GM21390 (cell line): Measurements from ENCODE around the gene PPP1R1C.

ENCODE experiments used
- ATAC-seq: cut with Tn5 transposase; IDR thresholded peaks from one replicate; pipeline ENCODE4 v1.9.1; 2021; ENCODE audit not compliant: unreplicated experiment

Gene PPP1R1C

DNA sequence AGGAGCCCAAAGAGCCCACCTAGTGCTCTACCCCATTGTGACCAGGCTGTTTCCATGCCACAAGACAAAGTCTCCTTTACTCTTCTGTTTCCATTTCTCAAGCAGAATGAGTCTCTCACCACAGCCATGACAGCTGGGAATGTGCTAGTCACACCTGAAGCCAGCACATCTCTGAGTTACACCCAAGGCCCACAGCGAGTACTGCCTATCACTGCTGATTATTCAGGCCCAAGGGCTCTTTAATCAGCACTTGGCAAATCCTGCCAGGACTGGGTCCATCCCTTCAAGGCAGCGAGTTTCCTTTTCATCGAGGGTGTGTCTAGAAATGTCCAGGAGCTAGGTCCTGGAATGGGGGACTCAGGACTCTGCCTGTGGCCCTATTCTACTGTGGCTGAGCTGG, 14.6 kb upstream of the PPP1R1C start:
- ATAC-seq: no peak

DNA sequence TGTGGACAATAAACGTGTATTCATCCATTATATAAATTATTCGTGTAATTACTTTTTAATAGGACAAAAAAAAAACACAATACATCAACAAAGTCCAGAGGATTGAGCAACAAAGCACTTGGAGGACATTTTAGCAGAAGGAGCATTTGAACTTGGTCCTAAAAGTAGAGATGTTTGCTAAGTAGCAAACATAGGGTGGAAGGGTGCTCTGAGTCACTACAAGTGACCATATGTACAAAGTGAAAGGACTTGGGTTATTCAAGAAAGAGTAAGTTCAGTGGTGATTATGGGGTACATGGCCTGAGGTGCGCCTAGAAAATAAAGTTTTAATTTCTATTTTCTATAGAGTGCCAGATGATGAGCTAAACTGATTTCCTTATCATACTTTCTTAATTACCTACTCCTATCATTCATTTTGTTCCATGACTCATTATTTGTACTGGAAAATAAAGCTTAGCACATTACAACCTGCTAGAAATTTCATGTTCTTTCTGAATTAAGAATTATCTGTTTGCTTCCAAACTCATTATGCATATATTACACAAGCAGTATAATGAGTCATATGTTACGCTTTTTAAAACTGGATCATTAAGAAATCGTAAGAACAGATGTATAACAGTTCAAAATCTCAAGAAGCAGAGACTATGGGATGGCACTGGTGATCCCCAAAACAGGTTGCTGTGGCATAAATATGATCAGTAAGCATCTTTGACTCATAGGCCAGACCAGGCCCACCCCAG, 13.1 kb upstream of the PPP1R1C start:
- ATAC-seq: no peak

DNA sequence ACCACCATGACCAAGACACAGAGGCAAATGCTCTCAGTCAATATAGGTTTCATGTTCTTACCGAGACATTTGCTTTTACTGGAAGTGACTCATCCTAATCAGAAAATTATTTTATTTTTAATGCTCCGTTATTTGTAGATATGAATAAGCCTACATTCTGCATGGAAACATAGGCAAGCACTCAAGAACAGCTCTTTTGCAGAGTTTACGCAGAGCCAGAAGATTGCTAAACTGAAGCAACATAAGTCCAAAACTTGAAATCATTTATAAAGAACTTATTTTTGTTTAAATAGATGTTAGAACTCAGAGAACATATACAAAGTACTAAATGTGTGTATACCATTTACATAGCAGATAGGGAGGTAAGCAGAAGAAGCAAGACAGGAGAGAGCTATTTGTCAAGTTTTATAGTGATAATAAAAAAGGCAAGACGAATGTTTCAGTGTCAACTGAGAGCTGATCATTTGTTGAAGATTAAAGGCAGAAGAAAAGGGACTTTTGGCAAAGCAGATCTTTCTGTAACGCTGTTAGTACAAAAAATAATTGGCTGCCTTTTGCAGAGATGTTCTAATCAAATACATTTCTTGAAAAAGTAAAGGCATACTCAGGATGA, 12.4 kb upstream of the PPP1R1C start:
- ATAC-seq: no peak

DNA sequence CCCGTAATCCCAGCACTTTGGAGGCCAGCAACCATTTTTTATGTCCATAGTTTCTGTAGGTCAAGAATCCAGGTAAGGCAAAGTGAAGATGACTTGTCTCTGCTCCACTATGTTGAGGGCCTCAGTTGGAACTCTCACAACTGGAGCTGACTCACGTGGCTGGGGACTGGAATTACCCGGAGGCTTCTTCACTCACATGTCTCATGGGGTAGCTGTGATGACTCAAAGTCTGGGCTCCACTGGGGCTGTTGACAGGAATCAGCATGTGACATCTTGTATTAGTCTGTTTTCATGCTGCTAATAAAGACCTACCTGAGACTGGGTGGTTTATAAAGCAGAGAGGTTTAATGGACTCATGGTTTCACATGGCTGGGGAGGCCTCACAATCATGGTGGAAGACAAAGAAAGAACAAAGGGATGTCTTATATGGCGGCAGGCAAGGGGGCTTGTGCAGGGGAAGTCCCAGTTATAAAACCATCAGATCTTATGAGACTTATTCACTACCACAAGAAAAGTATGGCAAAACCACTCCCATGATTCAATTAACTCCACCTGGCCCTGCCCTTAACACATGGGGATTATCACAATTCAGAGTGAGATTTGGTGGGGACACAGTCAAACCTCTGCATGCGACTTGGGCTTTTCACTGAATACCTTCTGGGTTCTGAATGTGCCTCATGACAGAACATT, 7.8 kb upstream of the PPP1R1C start:
- no peak for ATAC-seq

DNA sequence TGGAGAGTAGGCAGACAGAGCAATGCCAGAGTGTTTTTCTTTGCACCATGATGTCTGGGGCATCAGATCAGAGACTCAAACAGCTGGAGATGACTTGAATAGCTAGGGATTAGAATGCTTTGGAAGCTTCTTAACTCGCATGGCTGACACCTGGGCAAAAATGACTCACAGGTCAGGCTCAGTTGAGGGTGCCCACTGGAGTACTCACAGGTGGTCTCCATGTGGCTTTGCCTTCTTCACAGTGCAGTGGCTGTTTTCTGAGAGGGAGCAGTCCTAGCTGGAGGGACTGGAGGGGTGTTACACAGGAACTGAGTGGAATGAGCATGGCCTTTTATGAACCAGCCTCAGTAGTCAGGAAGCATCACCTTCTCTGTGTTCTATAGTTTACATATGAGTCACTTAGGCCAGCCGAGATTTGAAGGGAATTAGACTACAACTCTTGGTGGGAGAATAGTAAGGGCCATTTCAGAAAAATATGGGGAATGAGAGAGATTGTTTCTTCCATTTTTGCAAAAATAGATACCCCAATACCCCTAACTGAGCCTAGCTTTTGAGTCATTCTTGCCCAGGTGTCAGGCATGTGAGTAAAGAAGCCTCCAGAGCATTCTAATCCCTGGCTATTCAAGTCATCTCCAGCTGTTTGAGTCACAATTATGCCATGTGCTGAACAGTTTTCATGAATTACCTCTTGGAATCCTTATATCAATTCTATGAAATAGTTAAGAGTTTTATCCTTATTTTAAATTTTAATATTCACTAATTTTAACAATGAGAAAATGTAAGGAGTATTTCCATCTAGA, 7.1 kb upstream of the PPP1R1C start:
- ATAC-seq: no peak

DNA sequence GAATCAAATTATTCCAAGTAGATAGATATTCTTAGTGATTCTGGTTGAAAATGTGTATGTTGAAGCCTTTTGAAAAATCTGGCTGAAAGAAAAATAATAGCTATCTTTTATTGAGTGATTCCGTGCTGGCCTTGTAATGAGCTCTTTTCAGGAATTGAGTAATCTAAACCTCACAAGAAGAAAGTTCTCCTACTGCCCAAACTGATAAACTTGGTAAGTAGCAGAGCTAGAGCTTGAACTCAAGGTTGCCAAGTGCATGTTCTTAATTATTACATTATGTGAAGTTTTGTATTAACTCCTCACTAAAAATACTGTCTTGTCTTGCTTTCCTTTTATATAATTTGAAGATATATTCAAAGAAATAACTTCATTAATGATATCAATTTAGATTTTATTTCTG, 1.6 kb upstream of the PPP1R1C start:
- ATAC-seq: no peak

DNA sequence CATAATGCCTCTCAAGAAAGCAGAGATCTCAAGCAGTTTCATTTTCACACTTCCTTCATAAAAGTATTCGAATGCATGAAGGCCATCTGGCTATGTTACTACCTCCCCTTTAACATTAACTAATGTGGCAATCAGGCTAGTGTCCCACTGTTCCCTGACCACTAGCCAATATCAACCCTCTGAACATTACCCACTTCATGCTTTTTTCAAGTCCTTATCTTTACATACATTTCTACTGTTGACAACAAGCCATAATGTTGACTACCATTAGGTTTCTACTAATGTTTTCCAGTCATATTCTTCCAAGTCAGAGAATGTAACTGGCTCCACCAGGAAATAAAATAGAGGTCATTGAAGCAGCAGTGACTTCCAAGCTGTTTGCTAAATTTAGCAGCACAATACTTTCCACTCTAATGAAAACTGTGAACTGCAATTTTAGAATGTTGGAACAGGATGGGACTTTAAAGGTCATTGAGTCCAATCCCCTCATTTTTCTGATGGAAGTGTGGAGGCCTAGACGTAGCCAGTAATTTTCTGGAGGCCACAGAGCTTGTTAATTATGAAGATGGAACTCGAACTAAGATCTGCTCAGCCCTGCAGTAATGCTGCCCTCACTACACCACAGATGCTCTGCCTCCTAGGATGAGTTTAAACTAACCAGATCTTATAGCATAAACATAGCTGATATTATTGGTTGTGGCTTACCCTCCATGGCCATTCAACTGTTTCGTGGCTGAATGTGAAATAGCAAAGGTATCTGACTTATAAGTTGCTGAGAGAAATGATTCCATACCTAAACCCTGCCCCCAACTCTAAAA, 630 bp upstream of the PPP1R1C start:
- peak; percentile 53 for ATAC-seq

DNA sequence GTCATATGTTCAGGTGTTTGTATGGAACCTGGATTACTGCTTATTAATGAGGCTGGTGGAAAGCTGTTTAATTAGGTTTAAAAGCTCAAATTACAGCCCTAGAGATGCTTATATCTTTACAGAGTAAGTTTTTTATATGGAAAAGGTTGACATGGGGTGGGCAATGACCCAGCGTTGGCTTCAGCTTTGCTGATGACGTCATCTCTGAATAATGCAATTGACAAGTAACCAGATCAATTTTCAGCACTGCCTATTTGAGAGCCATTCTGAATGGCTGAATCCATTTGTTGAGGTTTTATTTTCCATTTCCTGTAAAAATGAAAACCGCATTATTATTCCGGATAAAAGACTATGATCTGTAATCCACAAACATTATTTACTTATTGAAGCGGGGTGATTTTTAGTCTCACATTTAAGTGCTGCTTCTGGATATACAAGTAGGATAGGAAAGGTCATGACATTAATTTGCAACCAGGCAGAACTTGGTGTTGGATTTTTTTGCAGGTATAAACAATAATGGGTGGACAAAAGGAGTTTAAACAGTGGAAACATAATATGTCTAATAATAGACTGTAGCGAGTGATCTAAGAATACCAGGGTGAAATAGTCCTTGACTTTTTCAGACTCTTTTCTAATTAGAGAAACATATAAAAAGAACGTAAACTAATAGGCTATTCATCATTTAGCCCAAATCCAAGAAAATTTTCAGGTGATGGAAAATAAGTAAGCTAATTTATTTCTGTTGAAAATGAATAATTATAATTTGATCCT, 2.7 kb downstream of the PPP1R1C start:
- no peak for ATAC-seq

DNA sequence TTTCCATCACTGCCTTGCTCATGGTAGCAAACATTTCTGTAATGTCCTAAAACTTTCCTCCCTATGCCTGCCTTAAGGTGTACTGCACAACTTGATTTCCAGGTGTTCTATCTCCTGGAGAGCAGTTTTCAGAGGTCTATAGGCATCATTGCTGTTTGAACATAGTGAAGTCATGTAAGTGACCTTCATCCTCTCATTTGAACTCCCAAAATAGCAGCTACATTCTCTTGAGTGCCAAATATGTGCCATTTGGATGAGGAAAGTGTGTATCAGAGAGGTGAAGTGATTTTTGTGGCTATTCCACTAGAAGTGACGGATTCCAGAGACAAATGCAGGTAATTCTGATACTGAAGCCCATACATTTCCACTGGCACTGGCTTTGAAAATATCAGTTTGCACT, 3.4 kb downstream of the PPP1R1C start:
- no peak for ATAC-seq

DNA sequence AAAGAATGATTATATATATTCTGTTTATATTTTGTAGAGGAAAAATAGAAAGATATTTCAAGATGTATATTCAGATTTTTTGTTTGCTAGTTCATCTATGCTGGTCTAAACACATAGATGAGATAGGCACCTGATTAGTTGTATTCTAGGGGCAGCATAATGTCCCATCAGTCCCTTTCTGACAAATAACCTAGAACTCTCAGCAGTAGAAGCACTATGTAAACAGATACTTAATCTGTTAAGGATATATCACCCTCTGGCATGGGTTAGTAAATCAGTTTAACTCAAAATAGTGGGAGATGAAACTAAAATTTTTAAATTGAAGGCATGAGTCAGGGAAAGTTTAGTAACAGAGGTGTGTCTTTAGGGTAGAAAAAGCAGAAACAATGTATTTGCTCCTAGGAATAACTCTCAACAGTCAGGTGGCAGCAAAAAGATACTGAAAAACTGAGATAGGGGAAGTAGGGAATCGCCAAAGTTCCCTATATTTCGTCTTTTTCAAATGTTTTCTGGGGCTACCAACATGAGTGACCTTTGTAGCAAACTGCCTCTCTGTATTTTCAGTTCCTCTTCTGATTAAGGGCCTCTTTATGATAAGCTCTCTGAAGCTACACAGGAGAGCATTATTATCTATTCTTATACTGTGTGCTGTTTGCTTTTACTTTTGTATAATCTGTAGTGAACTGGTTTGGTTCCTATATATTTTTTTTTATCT, 5.7 kb downstream of the PPP1R1C start:
- peak; percentile 96 for ATAC-seq

DNA sequence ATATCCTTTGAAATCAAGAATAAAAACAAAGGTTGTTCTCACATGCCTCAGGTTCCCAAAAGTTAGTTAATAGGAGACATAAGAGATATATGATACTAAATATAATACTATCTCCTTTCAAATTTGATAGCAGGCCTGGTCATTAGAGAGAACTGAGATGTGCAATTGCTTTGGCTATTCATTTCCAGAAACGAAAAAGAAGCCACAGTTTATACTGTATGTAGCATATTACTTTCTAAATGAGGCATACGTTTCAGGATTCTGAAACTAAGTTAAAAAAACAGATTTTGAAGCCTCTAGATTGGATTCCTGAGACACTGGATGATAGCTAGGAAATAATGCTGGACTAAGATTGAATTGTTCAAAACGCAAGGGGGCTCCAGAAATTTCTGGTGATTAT, 7.1 kb downstream of the PPP1R1C start:
- ATAC-seq: peak; percentile 85

DNA sequence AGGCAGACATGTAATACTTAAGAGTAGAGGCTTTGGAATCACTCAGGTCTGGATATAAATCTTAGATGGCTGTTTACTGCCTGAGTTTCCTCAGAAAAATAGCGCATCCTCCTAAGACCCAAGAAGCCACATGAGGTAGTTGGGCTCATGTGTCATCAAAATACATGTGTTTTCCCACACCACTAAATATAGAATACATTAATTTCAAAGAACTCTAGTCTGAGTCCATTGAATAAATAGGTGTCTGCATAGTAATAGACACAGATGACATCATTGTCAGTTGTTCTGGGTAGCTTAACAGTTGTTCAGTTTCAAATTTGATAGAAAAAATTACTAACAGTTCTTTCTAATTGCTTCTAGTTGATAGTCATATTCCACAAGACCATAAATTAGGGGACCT, 9.6 kb downstream of the PPP1R1C start:
- ATAC-seq: no peak

DNA sequence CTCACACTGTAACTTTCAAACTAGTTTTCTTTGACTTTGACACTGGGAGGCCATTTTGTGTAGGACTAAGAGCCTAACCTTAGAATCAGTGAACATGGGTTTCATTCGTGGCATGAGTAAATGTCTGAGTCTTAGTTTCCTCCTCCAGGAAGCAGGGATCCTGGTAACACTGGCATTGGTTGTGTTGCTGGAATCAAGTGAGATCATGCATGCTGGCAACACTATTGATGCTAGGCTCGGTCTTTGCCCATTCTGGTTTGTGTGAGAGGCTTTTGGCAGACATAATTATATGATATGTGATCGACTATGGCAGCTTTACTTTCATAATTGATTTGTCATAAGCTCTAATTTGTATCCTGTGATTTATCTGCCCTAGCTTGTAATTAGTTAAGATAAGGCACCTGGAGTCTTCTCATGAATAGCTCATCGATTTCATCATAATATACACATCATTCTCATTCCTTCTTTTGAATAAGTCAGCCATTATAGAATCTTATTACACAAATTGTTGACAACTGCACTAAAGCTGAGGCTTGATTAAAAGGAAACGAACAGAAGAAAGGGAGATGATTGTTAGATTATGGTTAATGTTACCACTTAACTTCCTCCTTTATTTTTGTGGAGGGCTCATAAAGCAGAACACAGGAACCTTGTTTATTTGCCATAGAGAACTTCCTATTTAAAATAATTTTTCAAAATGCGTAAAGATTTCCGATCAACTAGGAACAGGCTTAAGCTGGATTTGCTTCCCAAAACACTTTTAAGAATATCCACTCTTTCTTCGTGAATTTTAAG, 12.6 kb downstream of the PPP1R1C start:
- no peak for ATAC-seq

DNA sequence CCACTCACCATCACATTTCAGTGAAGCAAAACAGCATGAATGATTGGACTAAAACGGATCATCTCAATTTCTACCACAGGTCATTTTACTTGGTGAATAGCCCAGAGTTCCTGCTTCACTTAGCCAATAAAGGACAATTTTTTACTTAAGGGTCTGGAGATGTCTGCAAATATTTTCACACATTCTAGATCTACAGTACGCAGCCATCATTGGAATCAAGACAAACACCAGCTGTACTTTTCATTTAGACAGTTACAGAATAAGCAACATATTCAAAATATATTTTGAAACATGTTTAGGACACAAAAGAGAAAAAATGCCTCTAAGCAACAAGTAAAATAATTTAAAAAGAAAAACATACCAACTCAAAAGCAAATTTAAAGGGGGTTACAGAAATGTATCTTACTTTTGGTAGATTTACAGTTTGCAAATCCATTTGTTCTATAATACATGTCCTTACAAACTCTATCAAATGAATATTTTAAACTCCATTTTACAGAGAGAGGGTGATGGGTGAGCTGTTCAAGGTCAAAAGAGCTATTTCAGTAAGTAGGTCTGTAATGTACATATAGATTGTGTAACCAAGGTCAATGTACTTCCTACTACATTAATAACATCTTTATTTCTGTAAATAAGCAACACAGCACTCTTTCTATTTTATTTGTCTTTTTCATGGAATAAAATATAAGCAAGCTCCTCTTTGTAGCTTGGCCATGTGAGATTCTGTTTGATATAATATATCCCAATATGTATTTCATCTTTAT, 13.4 kb downstream of the PPP1R1C start:
- no peak for ATAC-seq

DNA sequence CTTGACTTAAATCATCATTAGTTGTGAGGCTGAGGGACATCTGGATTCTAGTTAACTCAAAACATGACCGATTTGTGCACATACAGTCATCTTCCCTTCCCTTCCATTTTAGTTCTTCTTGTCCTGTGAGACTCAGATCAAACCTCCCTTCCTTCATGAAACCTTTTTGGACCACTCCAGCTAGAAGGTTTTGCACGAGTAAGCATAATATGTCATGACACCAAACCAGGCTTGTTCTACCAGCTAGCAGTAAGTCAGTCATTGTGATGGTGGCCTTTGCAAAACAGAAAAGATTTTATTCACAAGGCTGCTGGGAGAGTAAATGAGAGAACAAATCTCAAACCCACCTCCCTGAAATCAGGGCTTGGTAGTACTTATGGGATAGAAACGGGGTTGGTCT, 14.3 kb downstream of the PPP1R1C start:
- no peak for ATAC-seq

DNA sequence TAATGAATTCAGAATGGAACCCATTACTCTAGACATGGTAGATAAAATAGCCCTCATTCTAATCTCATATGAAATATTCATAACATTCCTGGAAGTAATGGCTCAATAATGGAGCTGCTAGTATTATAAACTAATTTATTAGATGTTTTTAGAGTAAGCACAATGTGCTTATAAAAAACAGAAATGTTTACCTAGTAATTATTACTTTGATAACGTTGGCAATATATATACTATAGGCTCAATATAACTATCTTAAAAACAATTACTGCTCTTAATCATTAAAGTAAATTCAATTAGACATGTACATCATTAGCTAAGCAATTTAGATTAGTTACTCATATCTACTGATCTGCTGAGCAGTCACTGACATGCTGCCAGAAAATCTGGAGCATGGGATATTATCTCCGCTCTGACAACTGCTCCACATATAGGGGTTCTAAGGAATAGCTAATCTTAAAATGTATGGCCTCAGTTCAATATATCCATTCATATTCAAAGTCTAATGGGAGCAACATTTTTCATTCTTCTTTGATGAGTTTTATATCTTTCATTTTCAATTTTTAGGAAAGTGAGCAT, 19.4 kb downstream of the PPP1R1C start:
- ATAC-seq: no peak

DNA sequence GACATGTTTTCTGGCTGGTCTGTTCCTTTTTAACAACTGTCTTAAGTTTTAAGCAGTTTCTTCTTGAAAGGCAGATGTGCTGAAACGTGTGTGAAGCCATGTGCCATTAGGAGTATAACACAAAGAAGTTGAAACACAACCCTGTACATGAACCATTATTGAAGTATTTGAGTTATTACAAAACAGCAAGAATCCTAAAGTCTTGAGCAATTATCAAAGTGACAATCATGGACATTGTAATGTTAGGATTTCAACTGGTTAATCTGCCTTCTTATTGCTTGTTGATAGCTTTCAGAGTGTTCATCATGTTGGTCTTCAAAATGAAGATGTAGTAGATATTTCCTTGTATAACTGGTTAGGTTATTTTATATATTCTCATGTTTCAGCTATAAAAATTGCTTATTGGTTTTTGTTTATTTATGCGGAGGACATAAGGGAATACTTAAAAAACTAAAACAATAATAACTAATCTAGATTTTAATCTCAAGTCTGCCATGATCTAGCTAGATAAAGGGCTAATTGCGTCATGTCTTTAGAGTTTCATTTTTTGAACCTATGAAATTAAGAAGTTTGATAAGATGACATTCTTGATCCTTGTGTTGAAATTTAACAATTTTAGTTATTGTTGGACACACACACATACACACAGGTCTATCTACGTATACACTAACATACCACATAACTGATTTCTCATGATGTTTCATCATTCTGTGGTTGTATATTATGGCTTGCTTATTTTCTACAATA, 21.1 kb downstream of the PPP1R1C start:
- ATAC-seq: no peak
